B cell (primary cell): ENCODE measurements around the gene C14orf180. TPM values are rescaled to one million over a fixed set of nuclear protein-coding genes. Genes with fewer than 3 reads are reported as not detected.

ENCODE experiments used
- ATAC-seq: fragments of 200-7000 bp; cut with Tn5 transposase; one replicate; pipeline ENCODE4 v1.10.0; 2021; ENCODE audit warnings: low read depth, mild to moderate bottlenecking, moderate number of reproducible peaks, moderate library complexity
- CTCF ChIA-PET: fragments of 350-600 bp; sonication (Branson Sonifier 250); formaldehyde crosslinking; loops from one replicate; lab custom pipeline; 2021; ENCODE audit warnings: antibody characterized with exemption, inconsistent platforms; lab: Charles Lee
- POLR2A ChIA-PET: fragments of 350-600 bp; sonication (Branson Sonifier 250); formaldehyde crosslinking; loops from one replicate; lab custom pipeline; 2021; ENCODE audit warnings: antibody characterized with exemption; lab: Charles Lee
- DNase-seq: peaks from one replicate; pipeline ENCODE4 v3.0.0; 2013
- H2AFZ ChIP-seq: 2 replicates; pipeline ENCODE4 v1.6.1; 2012; ENCODE audit warnings: mild to moderate bottlenecking, low read depth, low read length; ENCODE audit not compliant: insufficient read depth, poor library complexity, severe bottlenecking
- H3K27ac ChIP-seq, 2 donors: 1 replicate in 1 of 2; 2 replicates in 1 of 2; pipeline ENCODE4 v1.5.1; 2012 to 2013; ENCODE audit warnings: low read length in 2 of 2, mild to moderate bottlenecking in 2 of 2, moderate library complexity in 1 of 2
- H3K27me3 ChIP-seq, 4 experiments: fragments of 200-600 bp in 1 of 4; sonication (generic) in 1 of 4; replicated peaks in 1 of 4; 1 replicate in 2 of 4; 2 replicates in 2 of 4; pipeline versions ENCODE4 v1.6.1 to v1.7.0; 2013 to 2016; ENCODE audit warnings: low read length in 3 of 4, mild to moderate bottlenecking in 2 of 4, mixed read lengths in 1 of 4, moderate library complexity in 1 of 4; ENCODE audit not compliant: insufficient read depth in 4 of 4, control insufficient read depth in 3 of 4; ENCODE audit errors: control extremely low read depth in 1 of 4
- H3K36me3 ChIP-seq, 2 experiments: replicated peaks in 1 of 2; 1 replicate in 1 of 2; 2 replicates in 1 of 2; pipeline versions ENCODE4 v1.6.1 to v1.7.1; 2013; ENCODE audit warnings: low read length in 1 of 2; ENCODE audit not compliant: insufficient read depth in 2 of 2, control insufficient read depth in 1 of 2; ENCODE audit errors: control extremely low read depth in 1 of 2, extremely low read depth in 1 of 2
- H3K4me1 ChIP-seq, 2 donors: fragments of 200-600 bp in 1 of 2; sonication (generic) in 1 of 2; 1 replicate in 1 of 2; 2 replicates in 1 of 2; pipeline versions ENCODE4 v1.5.1 to v1.6.1; 2013 to 2017; ENCODE audit warnings: low read length in 2 of 2; ENCODE audit not compliant: control insufficient read depth in 2 of 2, insufficient read depth in 2 of 2
- H3K4me2 ChIP-seq: replicated peaks from 2 replicates; pipeline ENCODE3; 2012; ENCODE audit warnings: mild to moderate bottlenecking, low read depth, low read length; ENCODE audit not compliant: poor library complexity, severe bottlenecking
- H3K4me3 ChIP-seq, 5 experiments: fragments of 200-600 bp in 1 of 5; sonication (generic) in 1 of 5; 1 replicate in 3 of 5; 2 replicates in 2 of 5; pipeline versions ENCODE4 v1.5.1 to v1.7.0; 2011 to 2016; ENCODE audit warnings: low read length in 4 of 5, mild to moderate bottlenecking in 4 of 5, low read depth in 2 of 5, control low read depth in 1 of 5, moderate library complexity in 1 of 5; ENCODE audit not compliant: insufficient read depth in 1 of 5; ENCODE audit errors: control extremely low read depth in 1 of 5, extremely low read depth in 1 of 5
- H3K79me2 ChIP-seq: fragments of 200-600 bp; sonication (generic); one replicate; pipeline ENCODE4 v1.6.0; 2016; ENCODE audit warnings: low read length; ENCODE audit not compliant: control insufficient read depth, insufficient read depth
- H3K9ac ChIP-seq: fragments of 200-600 bp; sonication (generic); 2 replicates; pipeline ENCODE4 v1.6.1; 2017; ENCODE audit warnings: mild to moderate bottlenecking, low read length, moderate library complexity
- H3K9me3 ChIP-seq, 3 donors: one replicate each; pipeline versions ENCODE4 v1.6.1 to v1.7.1; 2013; ENCODE audit warnings: low read length in 2 of 3; ENCODE audit not compliant: control insufficient read depth in 2 of 3, insufficient read depth in 1 of 3; ENCODE audit errors: control extremely low read depth in 1 of 3
- H4K20me1 ChIP-seq: 2 replicates; pipeline ENCODE4 v1.6.0; 2012; ENCODE audit warnings: mild to moderate bottlenecking, low read length; ENCODE audit not compliant: insufficient read depth, control insufficient read depth, poor library complexity, severe bottlenecking
- H3K27ac Mint-ChIP-seq: one replicate; pipeline ENCODE4 v1.8.0; 2021; ENCODE audit warnings: mixed read lengths
- H3K27me3 Mint-ChIP-seq: one replicate; pipeline ENCODE4 v1.8.0; 2021; ENCODE audit warnings: mixed read lengths
- H3K4me1 Mint-ChIP-seq: one replicate; pipeline ENCODE4 v1.8.0; 2021; ENCODE audit warnings: mixed read lengths
- H3K4me3 Mint-ChIP-seq: one replicate; pipeline ENCODE4 v1.8.0; 2021; ENCODE audit warnings: mixed read lengths
- H3K9me3 Mint-ChIP-seq: one replicate; pipeline ENCODE4 v1.8.0; 2022; ENCODE audit warnings: mixed read lengths; ENCODE audit not compliant: insufficient read depth
- CTCF ChIP-seq: fragments of 200-600 bp; IDR thresholded peaks from one replicate; pipeline ENCODE4 v1.8.0; 2022; ENCODE audit warnings: antibody characterized with exemption, mild to moderate bottlenecking
- EZH2 ChIP-seq: IDR thresholded peaks from 2 replicates; pipeline ENCODE4 v1.6.1; 2012; ENCODE audit warnings: borderline replicate concordance, low read depth, mild to moderate bottlenecking, moderate library complexity, low read length; ENCODE audit not compliant: insufficient read depth, poor library complexity, severe bottlenecking
- WGBS: methylation state at CpG from one replicate; pipeline ENCODE4 v1.1.5; 2013; ENCODE audit warnings: missing lambda C conversion rate; ENCODE audit not compliant: insufficient coverage; 5-methylcytosine and 5-hydroxymethylcytosine counted together
- intact Hi-C: fragments of 100-400 bp; cut with micrococcal nuclease; formaldehyde crosslinking; loops from one replicate; pipeline ENCODE4 v1.10.0; 2022
- polyA plus RNA-seq: library from polyadenylated mRNA; depleted of rRNA; stranded (reverse); fragments of >200 nt; gene quantifications from 2 replicates; pipeline ENCODE4 v1.2.3, GENCODE V29; 2012
- total RNA-seq, 2 donors: library from RNA; stranded (reverse); fragments of 120-200 nt in 1 of 2; gene quantifications; 1 replicate in 1 of 2; 2 replicates in 1 of 2; pipeline versions ENCODE4 v1.2.3 to v1.2.4, GENCODE V29; 2013 to 2022

Gene C14orf180
- total and polyA plus RNA-seq, 2 donors (not counting 1 experiment from before 2014, with no cell fraction given), result not detected

GRCh38 chr14:104555430-104556255 is 23.9 kb upstream of the C14orf180 start:
- Histone ChIP-seq H3K9me3 (no peaks in the 10 kb centered on the region), H3K4me2 (no peak overlapping the region), H2AFZ (no peak overlapping the region), H3K9ac (no peak overlapping the region), H4K20me1 (no peaks in the 10 kb centered on the region), H3K36me3 (no peaks in the 10 kb centered on the region), H3K4me3 (no peak overlapping the region), H3K4me1 (no peaks in the 10 kb centered on the region), H3K27me3 (peaks cover 0 to 3% (median 0%) of the 10 kb centered on the region in 4 experiments), H3K79me2 (no peaks in the 10 kb centered on the region), H3K27ac (no peak overlapping the region)
- Mint-ChIP-seq H3K4me1 (no peaks in the 10 kb centered on the region), H3K27ac (no peak overlapping the region), H3K27me3 (peaks cover 8% of the 10 kb centered on the region), H3K9me3 (no peaks in the 10 kb centered on the region), H3K4me3 (no peak overlapping the region)
- 93% methylated on average over 8 of the region's 11 CpGs for WGBS
- CTCF ChIA-PET, result interaction anchor here (0.5 to 1.6 kb wide), 2 partner anchors 9 to 314 kb away, joined by 3 to 4 read pairs; no protein-coding TSS in a partner anchor
- TF ChIP-seq CTCF (no peak), EZH2 (no peak)
- POLR2A ChIA-PET, result no interaction called here
- intact Hi-C loops, result no loop called here
- ATAC-seq (no peak), DNase-seq (no peak)
